NCI-H128 (cell line): ENCODE results near the gene C6orf15.
"Not testable (repeated sequence)": the region's sequence is repeated elsewhere in the genome, so short reads cannot be mapped to it uniquely, and the experiment has no call there.

ENCODE experiments used
- DNase-seq: peaks from one replicate; lab custom pipeline; 2025; ENCODE audit not compliant: unreplicated experiment; lab: John Stamatoyannopoulos, UW

Gene C6orf15

DNA sequence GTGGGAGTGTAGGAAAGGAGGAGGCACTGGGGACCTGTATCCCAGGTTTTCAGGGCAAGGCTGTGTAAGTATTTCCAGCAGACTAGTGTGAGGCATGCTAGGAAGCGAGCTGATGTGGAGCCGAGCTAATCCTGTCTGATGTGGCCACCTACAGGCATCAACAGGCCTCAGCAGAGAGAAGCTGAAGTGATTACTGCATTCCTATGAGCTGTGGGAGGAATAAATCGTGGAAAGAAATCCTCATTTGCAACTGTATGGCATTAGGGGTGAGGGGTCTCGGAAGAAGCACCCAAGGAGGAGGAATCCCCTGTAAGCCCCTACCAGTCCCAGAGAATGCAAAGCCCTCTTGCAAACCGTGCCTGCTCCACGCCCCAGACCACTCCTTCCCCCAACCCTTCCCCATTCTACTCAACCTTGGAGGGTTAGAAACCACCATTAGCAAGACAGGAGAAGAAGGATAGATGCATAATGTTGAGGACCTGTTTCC is 41.6 kb downstream of the C6orf15 start:
- DNase-seq, result no peak

DNA sequence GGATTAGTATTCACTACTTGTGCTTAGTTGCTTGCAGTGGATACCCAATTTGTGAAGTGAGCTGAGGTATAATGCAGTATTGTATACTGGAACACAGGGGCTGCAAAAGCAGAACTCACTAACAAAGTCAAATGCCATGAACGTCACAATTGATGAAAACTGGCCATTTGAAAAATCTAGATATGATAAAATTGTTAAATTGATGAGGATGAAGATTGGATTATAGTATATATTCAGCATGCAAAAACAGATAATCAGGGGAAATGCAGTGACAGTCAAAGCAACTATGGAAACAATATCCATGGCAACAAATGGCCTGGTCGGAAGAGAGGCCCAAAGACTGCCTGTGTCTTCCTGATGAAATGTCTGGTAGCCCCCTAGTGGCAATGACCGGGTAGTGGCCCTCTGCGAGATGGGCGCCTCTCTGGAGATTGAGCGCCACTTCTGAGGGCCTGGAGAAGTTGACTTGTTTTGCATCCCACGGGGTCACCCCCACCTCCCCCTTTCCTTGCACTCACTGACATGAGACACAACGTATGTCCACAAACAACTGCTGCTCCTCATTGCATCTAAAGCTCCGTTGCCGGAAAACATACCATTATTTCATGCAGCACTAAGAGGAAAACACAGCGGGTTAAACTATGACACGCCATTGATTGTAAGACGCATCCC is 43.6 kb downstream of the C6orf15 start:
- no peak for DNase-seq

DNA sequence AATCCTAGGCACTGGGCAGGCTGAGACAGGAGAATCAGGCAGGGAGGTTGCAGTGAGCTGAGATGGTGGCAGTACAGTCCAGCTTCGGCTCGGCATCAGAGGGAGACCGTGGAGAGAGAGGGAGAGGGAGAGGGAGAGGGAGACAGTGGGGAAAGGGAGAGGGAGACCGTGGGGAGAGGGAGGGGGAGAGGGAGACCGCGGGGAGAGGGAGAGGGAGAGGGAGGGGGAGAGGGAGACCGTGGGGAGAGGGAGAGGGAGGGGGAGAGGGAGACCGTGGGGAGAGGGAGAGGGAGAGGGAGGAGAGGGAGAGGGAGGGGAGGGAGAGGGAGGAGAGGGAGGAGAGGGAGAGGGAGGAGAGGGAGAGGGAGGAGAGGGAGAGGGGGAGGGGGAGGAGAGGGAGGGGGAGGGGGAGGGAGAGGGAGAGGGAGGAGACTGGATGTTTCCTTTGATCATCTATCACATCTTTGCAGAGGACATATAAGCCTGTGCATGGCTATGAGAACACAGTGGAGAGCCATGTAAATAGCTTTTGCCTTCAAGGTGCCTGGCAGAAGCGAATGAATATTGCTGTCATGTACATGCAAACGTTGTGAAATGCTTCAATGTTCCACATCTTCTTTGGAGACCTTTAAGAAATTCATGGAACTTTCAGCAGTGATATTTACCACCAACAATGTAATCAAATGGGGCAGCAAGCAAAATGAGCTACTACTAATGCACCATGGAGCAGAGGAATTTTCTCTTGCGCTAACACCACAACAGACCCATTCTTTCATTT is 44.3 kb downstream of the C6orf15 start:
- DNase-seq, result not testable (repeated sequence)

DNA sequence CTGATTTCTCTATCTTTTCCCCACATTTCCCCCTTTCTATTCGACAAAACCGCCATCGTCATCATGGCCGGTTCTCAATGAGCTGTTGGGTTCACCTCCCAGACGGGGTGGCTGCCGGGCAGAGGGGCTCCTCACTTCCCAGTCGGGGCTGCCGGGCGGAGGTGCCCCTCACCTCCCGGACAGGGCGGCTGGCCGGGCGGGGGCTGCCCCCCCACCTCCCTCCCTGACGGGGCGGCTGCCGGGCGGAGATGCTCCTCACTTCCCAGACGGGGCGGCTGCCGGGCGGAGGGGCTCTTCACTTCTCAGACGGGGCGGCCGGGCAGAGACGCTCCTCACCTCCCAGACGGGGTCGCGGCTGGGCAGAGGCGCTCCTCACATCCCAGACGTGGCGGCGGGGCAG is 45.3 kb downstream of the C6orf15 start:
- DNase-seq, result not testable (repeated sequence)

- DNase-seq, result no peak
These were observed 46.8 kb downstream of the C6orf15 start for GRCh38 chr6:31065556-31065955.

GRCh38 chr6:31063906-31064435 is 48.4 kb downstream of the C6orf15 start:
- DNase-seq, result no peak
